NCI-H1105 treated with DMSO at 0.1 percent for 48 hours (cell line): ENCODE data around the gene ZBTB7B.
"Not testable (repeated sequence)": the region's sequence is repeated elsewhere in the genome, so short reads cannot be mapped to it uniquely, and the experiment has no call there.

Experiments
- DNase-seq: peaks from one replicate; lab custom pipeline; 2025; lab: John Stamatoyannopoulos, UW

The ZBTB7B gene

GRCh38 chr1:154969246-154969645 is 33.4 kb upstream of the ZBTB7B start:
- no peak for DNase-seq

GRCh38 chr1:154969860-154970452 is 32.6 kb upstream of the ZBTB7B start:
- no peak for DNase-seq

GRCh38 chr1:154970631-154971340 is 31.8 kb upstream of the ZBTB7B start, which contains the start of gene SHC1:
TSS of gene SHC1 (minus strand) at chr1:154970747. CDS start at chr1:154970526, 221 bp downstream.
- no peak for DNase-seq

GRCh38 chr1:154971341-154971998 is 31.1 kb upstream of the ZBTB7B start:
- no peak for DNase-seq

GRCh38 chr1:154972213-154972516 is 30.4 kb upstream of the ZBTB7B start:
- no peak for DNase-seq

- no peak for DNase-seq
Observed at GRCh38 chr1:154972517-154973343, 29.9 kb upstream of the ZBTB7B start.

- peak; percentile 91 for DNase-seq
Observed at GRCh38 chr1:154973344-154974101, 29.1 kb upstream of the ZBTB7B start.

- DNase-seq, result peak; percentile 100
Observed at GRCh38 chr1:154974102-154974807, 28.3 kb upstream of the ZBTB7B start, which contains the start of gene CKS1B. TSS of gene CKS1B (plus strand) at chr1:154974681. CDS start at chr1:154974746, 65 bp downstream.

- DNase-seq, result peak; percentile 97
Observed at GRCh38 chr1:154974808-154975408, 27.7 kb upstream of the ZBTB7B start.

- peak; percentile 21 for DNase-seq
Observed at GRCh38 chr1:154975409-154976059, 27.1 kb upstream of the ZBTB7B start.

GRCh38 chr1:154977762-154978161 is 24.8 kb upstream of the ZBTB7B start:
- DNase-seq, result not testable (repeated sequence)

GRCh38 chr1:154978360-154978759 is 24.2 kb upstream of the ZBTB7B start:
- no peak for DNase-seq

- no peak for DNase-seq
Observed at GRCh38 chr1:154982341-154982740, 20.3 kb upstream of the ZBTB7B start.

GRCh38 chr1:154982897-154983648 is 19.5 kb upstream of the ZBTB7B start, which contains the start of gene FLAD1:
TSS of gene FLAD1 (plus strand) at chr1:154983344. CDS start at chr1:154983695, 351 bp downstream.
- peak; percentile 100 for DNase-seq

- no peak for DNase-seq
Observed at GRCh38 chr1:154983776-154984466, 18.7 kb upstream of the ZBTB7B start.

- DNase-seq, result not testable (repeated sequence)
Observed at GRCh38 chr1:154986736-154987135, 15.9 kb upstream of the ZBTB7B start.

GRCh38 chr1:154987326-154987725 is 15.3 kb upstream of the ZBTB7B start:
- DNase-seq, result no peak
